Endodermal cell (in vitro differentiated cells): Measurements from ENCODE around the gene TMEM250. TPM values are rescaled to one million over a fixed set of nuclear protein-coding genes. Genes with fewer than 3 reads are reported as not detected.
A peak's percentile ranks its signal among the peaks of the same experiment; 100 is the strongest.

ENCODE experiments used
- DNase-seq: peaks from one replicate; pipeline ENCODE4 v3.0.0-alpha.2; 2017
- H3K27ac ChIP-seq: 2 replicates; pipeline ENCODE4 v1.5.1; 2013; ENCODE audit warnings: mild to moderate bottlenecking, low read depth, low read length, moderate library complexity
- H3K27me3 ChIP-seq: 2 replicates; pipeline ENCODE4 v1.6.1; 2013; ENCODE audit warnings: mild to moderate bottlenecking, low read length, moderate library complexity; ENCODE audit not compliant: insufficient read depth, control insufficient read depth, poor library complexity, severe bottlenecking
- H3K36me3 ChIP-seq: 2 replicates; pipeline ENCODE4 v1.7.0; 2013; ENCODE audit warnings: mild to moderate bottlenecking, low read length, moderate library complexity; ENCODE audit not compliant: control insufficient read depth, insufficient read depth
- H3K4me1 ChIP-seq: one replicate; pipeline ENCODE4 v1.7.0; 2013; ENCODE audit warnings: low read length; ENCODE audit not compliant: control insufficient read depth, insufficient read depth
- H3K4me3 ChIP-seq: 2 replicates; pipeline ENCODE4 v1.5.1; 2013; ENCODE audit warnings: mild to moderate bottlenecking, low read length, moderate library complexity
- H3K9ac ChIP-seq: 2 replicates; pipeline ENCODE4 v1.6.1; 2013; ENCODE audit warnings: mild to moderate bottlenecking, low read length, moderate library complexity; ENCODE audit not compliant: poor library complexity, severe bottlenecking; ENCODE audit errors: extremely low read depth
- H3K9me3 ChIP-seq: 2 replicates; pipeline ENCODE4 v1.6.1; 2013; ENCODE audit warnings: mild to moderate bottlenecking, low read length, moderate library complexity; ENCODE audit not compliant: control insufficient read depth
- H3K27ac Mint-ChIP-seq: 2 replicates; pipeline ENCODE4 v1.8.0; 2020; ENCODE audit warnings: mixed read lengths
- H3K27me3 Mint-ChIP-seq: 2 replicates; pipeline ENCODE4 v1.8.0; 2021; ENCODE audit warnings: mild to moderate bottlenecking, mixed read lengths; ENCODE audit not compliant: insufficient read depth
- H3K36me3 Mint-ChIP-seq: 2 replicates; pipeline ENCODE4 v1.8.0; 2020; ENCODE audit warnings: low read depth, mixed read lengths
- H3K4me1 Mint-ChIP-seq: 2 replicates; pipeline ENCODE4 v1.8.0; 2020; ENCODE audit warnings: mixed read lengths
- H3K4me3 Mint-ChIP-seq: 2 replicates; pipeline ENCODE4 v1.8.0; 2020; ENCODE audit warnings: mild to moderate bottlenecking, moderate library complexity, mixed read lengths
- H3K9me3 Mint-ChIP-seq: 2 replicates; pipeline ENCODE4 v1.8.0; 2020; ENCODE audit warnings: mild to moderate bottlenecking, mixed read lengths
- CTCF ChIP-seq: fragments of 200-600 bp; sonication (generic); conservative IDR thresholded peaks from 2 replicates; pipeline ENCODE4 v1.5.0; 2021; ENCODE audit warnings: antibody characterized with exemption, mild to moderate bottlenecking
- WGBS, 2 experiments: methylation state at CpG; one replicate each; pipeline versions ENCODE4 v1.1.5 to v1.1.7; 2013; ENCODE audit warnings: missing lambda C conversion rate in 2 of 2, mixed read lengths in 1 of 2; ENCODE audit not compliant: insufficient coverage in 1 of 2, insufficient read length in 1 of 2; 5-methylcytosine and 5-hydroxymethylcytosine counted together
- total RNA-seq, 2 donors: library from RNA; stranded (reverse); fragmentation: NEBNext Ultra II Directional in 1 of 2; extraction: Animal tissue kit (Norgen Biotek cat#: 25700) in 1 of 2; gene quantifications; 2 replicates in 1 of 2; 3 replicates in 1 of 2; pipeline ENCODE4 v1.2.1, GENCODE V29; 2021

TMEM250 gene
- total RNA-seq, 2 donors from 2014 or later: 56.4 to 58.4 TPM

GRCh38 chr9:136091582-136092352 lies 26.9 kb downstream of the TMEM250 start:
- no peak for TF ChIP-seq CTCF
- Mint-ChIP-seq H3K9me3 (no peaks in the 10 kb centered on the region), H3K4me3 (no peak overlapping the region), H3K36me3 (no peaks in the 10 kb centered on the region), H3K4me1 (peaks cover 10% of the 10 kb centered on the region), H3K27ac (peak overlapping the region; percentile 82), H3K27me3 (peaks cover 10% of the 10 kb centered on the region)
- no peak overlapping the region for H3K4me3 ChIP-seq
- WGBS, 2 experiments: 87 to 91% methylated on average over 18 to 20 of the region's 20 CpGs
- H3K9ac ChIP-seq: no peak overlapping the region
- peaks cover 4% of the 10 kb centered on the region for H3K36me3 ChIP-seq
- no peak overlapping the region for H3K27ac ChIP-seq
- no peak for DNase-seq
- peaks cover 5% of the 10 kb centered on the region for H3K27me3 ChIP-seq
- H3K9me3 ChIP-seq: no peaks in the 10 kb centered on the region
- H3K4me1 ChIP-seq: peaks cover 10% of the 10 kb centered on the region

- H3K36me3 ChIP-seq: peaks cover 4% of the 10 kb centered on the region
- no peak for TF ChIP-seq CTCF
- Mint-ChIP-seq H3K27ac (peak overlapping the region; percentile 82), H3K4me3 (no peak overlapping the region), H3K36me3 (no peaks in the 10 kb centered on the region), H3K27me3 (peaks cover 2% of the 10 kb centered on the region), H3K4me1 (peaks cover 11% of the 10 kb centered on the region), H3K9me3 (no peaks in the 10 kb centered on the region)
- peaks cover 10% of the 10 kb centered on the region for H3K4me1 ChIP-seq
- H3K4me3 ChIP-seq: no peak overlapping the region
- 86 to 90% methylated on average over 12 to 22 of the region's 22 CpGs for WGBS, 2 experiments
- DNase-seq: peak; percentile 52
- no peak overlapping the region for H3K27ac ChIP-seq
- no peak overlapping the region for H3K9ac ChIP-seq
- peaks cover 2% of the 10 kb centered on the region for H3K27me3 ChIP-seq
- H3K9me3 ChIP-seq: no peaks in the 10 kb centered on the region
Measured at GRCh38 chr9:136090768-136091581, 27.7 kb downstream of the TMEM250 start.

GRCh38 chr9:136090056-136090735 lies 28.5 kb downstream of the TMEM250 start:
- Mint-ChIP-seq H3K36me3 (no peaks in the 10 kb centered on the region), H3K4me3 (no peak overlapping the region), H3K27me3 (no peaks in the 10 kb centered on the region), H3K27ac (no peak overlapping the region), H3K9me3 (no peaks in the 10 kb centered on the region), H3K4me1 (peaks cover 11% of the 10 kb centered on the region)
- Histone ChIP-seq H3K27me3 (no peaks in the 10 kb centered on the region), H3K9ac (no peak overlapping the region), H3K36me3 (peaks cover 4% of the 10 kb centered on the region), H3K4me1 (peaks cover 10% of the 10 kb centered on the region), H3K27ac (no peak overlapping the region), H3K9me3 (no peaks in the 10 kb centered on the region), H3K4me3 (no peak overlapping the region)
- WGBS, 2 experiments: 86 to 88% methylated on average over 6 to 9 of the region's 9 CpGs
- no peak for DNase-seq
- TF ChIP-seq CTCF: no peak
